Measurements from ENCODE around the gene C20orf141.

Gene C20orf141

DNA sequence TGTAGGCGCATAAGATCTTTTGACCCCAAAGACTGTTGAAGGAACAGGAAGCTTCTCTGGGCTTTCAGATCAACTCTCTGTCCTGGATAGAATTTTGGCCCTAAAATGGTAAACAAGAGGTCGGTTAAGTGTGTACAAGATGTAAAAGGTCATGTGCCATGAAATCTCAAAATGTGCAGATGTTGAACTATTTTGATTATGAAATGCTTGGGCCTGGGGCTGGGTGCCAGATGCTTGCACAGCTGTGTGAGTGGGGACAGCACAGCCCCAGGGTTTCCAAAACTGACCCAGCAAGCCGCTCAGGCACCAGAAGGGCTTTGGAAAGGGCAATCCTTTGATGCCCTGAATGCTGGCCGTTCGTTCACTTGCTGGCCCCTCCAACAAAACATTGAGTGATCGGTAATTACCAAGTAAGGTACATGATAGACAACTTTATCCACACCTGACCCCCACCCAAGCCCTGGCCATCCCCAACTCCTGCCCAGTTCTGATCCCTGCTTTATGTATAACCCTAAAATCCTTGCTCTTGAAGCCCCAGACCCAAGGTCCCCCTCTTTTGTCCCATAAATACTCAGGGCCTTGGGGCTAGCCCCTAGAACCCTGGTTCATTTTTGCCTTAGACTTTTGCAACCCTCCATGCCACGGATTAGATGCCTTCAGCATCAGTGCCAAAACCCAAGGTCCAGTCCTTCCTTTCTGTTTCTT is 3.3 kb downstream of the C20orf141 start:
- Histone ChIP-seq H3K9me3 (ENCODE audit: control insufficient read depth, insufficient read depth, low read depth, low read length) (no peaks in the 10 kb centered on the region), H3K27ac (ENCODE audit: extremely low read depth, low read depth, low read length) (no peak overlapping the region), H3K36me3 (ENCODE audit: control insufficient read depth in 2 of 2, insufficient read depth in 1 of 2, low read length in 2 of 2) (no peaks in the 10 kb centered on the region), H3K4me3 (ENCODE audit: low read depth, low read length) (no peak overlapping the region), H3K4me1 (ENCODE audit: control insufficient read depth, insufficient read depth, low read length) (peaks cover 19% of the 10 kb centered on the region)
- CTCF ChIA-PET, result interaction anchor here (1.2 to 2.0 kb wide), 2 partner anchors 34 to 180 kb away, joined by 3 to 6 read pairs; no protein-coding TSS in a partner anchor
- POLR2A ChIA-PET, result no interaction called here
- TF ChIP-seq ZNF394 (tag by site-specific recombination; IDR thresholded peaks at IDR 0.05; ENCODE audit: borderline replicate concordance), result no peak
- no peak for TF ChIP-seq MYNN (tag by site-specific recombination; IDR thresholded peaks at IDR 0.05; ENCODE audit: borderline replicate concordance)
- TF ChIP-seq ZBTB17 (tag by site-specific recombination; IDR thresholded peaks at IDR 0.05), result no peak
- no peak for TF ChIP-seq ZNF658 (tag by site-specific recombination; IDR thresholded peaks at IDR 0.05)
- TF ChIP-seq, protein P1, sequence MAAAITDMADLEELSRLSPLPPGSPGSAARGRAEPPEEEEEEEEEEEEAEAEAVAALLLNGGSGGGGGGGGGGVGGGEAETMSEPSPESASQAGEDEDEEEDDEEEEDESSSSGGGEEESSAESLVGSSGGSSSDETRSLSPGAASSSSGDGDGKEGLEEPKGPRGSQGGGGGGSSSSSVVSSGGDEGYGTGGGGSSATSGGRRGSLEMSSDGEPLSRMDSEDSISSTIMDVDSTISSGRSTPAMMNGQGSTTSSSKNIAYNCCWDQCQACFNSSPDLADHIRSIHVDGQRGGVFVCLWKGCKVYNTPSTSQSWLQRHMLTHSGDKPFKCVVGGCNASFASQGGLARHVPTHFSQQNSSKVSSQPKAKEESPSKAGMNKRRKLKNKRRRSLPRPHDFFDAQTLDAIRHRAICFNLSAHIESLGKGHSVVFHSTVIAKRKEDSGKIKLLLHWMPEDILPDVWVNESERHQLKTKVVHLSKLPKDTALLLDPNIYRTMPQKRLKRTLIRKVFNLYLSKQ (tag by site-specific recombination; IDR thresholded peaks at IDR 0.05; ENCODE audit: borderline replicate concordance), result no peak
- TF ChIP-seq HOXC10 (CRISPR knock-in tag; IDR thresholded peaks at IDR 0.05), result no peak
- TF ChIP-seq ZBTB8A (tag by site-specific recombination; IDR thresholded peaks at IDR 0.05), result no peak

GRCh38 chr20:2820084-2820895 is 5.5 kb downstream of the C20orf141 start:
- Histone ChIP-seq H3K27ac (ENCODE audit: extremely low read depth, low read depth, low read length) (peak overlapping the region; percentile 36; the same call in 1 of the 2 replicates), H3K36me3 (ENCODE audit: control insufficient read depth in 2 of 2, insufficient read depth in 1 of 2, low read length in 2 of 2) (no peaks in the 10 kb centered on the region), H3K4me3 (ENCODE audit: low read depth, low read length) (no peak overlapping the region), H3K4me1 (ENCODE audit: control insufficient read depth, insufficient read depth, low read length) (peaks cover 9% of the 10 kb centered on the region), H3K9me3 (ENCODE audit: control insufficient read depth, insufficient read depth, low read depth, low read length) (no peaks in the 10 kb centered on the region)
- ChIA-PET CTCF (interaction anchor here (1.2 to 1.5 kb wide), 2 partner anchors 68 kb away, joined by 4 read pairs; no protein-coding TSS in a partner anchor), POLR2A (interaction anchor here (0.5 kb wide), 1 partner anchor 37 kb away, joined by 4 read pairs; no protein-coding TSS in a partner anchor)
- peak; percentile 63 for TF ChIP-seq PRDM6 (tag by site-specific recombination; IDR thresholded peaks at IDR 0.05)
- 0 out of 2 replicates have a peak, but pooled peaks have one; percentile 53 for TF ChIP-seq ZNF18 (tag by site-specific recombination; IDR thresholded peaks at IDR 0.05)
- TF ChIP-seq YY2 (tag by site-specific recombination; IDR thresholded peaks at IDR 0.05), result no peak
- TF ChIP-seq KLF17 (tag by site-specific recombination; IDR thresholded peaks at IDR 0.05), result no peak
- peak; percentile 33; the same call in 1 of the 2 replicates for TF ChIP-seq ZNF341 (tag by site-specific recombination; IDR thresholded peaks at IDR 0.05; ENCODE audit: low read depth)
- TF ChIP-seq HIC1 (tag by site-specific recombination; IDR thresholded peaks at IDR 0.05), result 0 out of 2 replicates have a peak, but pooled peaks have one; percentile 47
- TF ChIP-seq WT1 (tag by site-specific recombination; IDR thresholded peaks at IDR 0.05), result peak; percentile 65
- peak; percentile 44; the same call in 1 of the 2 replicates for TF ChIP-seq ZEB2 (tag by site-specific recombination; IDR thresholded peaks at IDR 0.05)
- TF ChIP-seq ZXDB (tag by site-specific recombination; IDR thresholded peaks at IDR 0.05), result peak; percentile 75
- 0 out of 2 replicates have a peak, but pooled peaks have one; percentile 25 for TF ChIP-seq ZNF629 (tag by site-specific recombination; IDR thresholded peaks at IDR 0.05)
- peak; percentile 40; the same call in 1 of the 2 replicates for TF ChIP-seq ZBTB17 (tag by site-specific recombination; IDR thresholded peaks at IDR 0.05)
- no peak for TF ChIP-seq ZNF544 (tag by site-specific recombination; IDR thresholded peaks at IDR 0.05)
- TF ChIP-seq OVOL3 (tag by site-specific recombination; IDR thresholded peaks at IDR 0.05), result no peak
- TF ChIP-seq EGR2 (tag by site-specific recombination; IDR thresholded peaks at IDR 0.05; ENCODE audit: low read depth), result peak; percentile 75
